22Rv1 (cell line): ENCODE results near the gene TCERG1L.
A peak's percentile ranks its signal among the peaks of the same experiment; 100 is the strongest.

Experiments used
- ZFX ChIP-seq: fragments of 450-650 bp; IDR thresholded peaks from 2 replicates; pipeline ENCODE4 v1.6.1; 2017; ENCODE audit warnings: antibody characterized with exemption, borderline replicate concordance
- TF ChIP-seq, protein P1 (sequence below): fragments of 450-650 bp; IDR thresholded peaks from 2 replicates; pipeline ENCODE4 v1.5.1; 2017; ENCODE audit warnings: mild to moderate bottlenecking

DNA sequence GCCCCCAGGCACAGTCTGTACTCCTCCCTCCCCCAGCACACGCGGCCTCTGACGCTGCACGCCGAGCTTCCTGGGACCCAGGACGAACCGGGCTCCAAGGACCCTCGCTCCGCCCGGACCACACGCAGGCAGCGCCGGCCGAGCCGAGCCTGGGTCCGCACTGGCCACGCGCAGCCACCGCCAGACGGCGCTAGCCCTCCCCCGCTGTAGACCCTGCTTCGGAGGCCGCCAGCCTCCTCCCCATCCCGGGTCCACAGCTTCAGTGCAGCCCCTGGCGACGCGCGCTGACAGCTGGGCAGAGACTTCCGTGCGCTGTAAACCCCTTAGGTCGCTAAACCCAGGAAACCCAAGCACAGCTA, 936 bp upstream of the TCERG1L start:
- TF ChIP-seq, protein P1, sequence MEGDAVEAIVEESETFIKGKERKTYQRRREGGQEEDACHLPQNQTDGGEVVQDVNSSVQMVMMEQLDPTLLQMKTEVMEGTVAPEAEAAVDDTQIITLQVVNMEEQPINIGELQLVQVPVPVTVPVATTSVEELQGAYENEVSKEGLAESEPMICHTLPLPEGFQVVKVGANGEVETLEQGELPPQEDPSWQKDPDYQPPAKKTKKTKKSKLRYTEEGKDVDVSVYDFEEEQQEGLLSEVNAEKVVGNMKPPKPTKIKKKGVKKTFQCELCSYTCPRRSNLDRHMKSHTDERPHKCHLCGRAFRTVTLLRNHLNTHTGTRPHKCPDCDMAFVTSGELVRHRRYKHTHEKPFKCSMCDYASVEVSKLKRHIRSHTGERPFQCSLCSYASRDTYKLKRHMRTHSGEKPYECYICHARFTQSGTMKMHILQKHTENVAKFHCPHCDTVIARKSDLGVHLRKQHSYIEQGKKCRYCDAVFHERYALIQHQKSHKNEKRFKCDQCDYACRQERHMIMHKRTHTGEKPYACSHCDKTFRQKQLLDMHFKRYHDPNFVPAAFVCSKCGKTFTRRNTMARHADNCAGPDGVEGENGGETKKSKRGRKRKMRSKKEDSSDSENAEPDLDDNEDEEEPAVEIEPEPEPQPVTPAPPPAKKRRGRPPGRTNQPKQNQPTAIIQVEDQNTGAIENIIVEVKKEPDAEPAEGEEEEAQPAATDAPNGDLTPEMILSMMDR, result peak; percentile 83
- no peak for TF ChIP-seq ZFX
